K562 (cell line): Measurements from ENCODE around the gene LGI4. TPM values are rescaled to one million over a fixed set of nuclear protein-coding genes. Genes with fewer than 3 reads are reported as not detected.

ENCODE experiments used
- CBX3 ChIP-seq, 2 experiments: IDR thresholded peaks; 1 replicate in 1 of 2; 2 replicates in 1 of 2; pipeline ENCODE4 v1.6.1; 2012; ENCODE audit warnings: inconsistent platforms in 2 of 2, low read length in 2 of 2, borderline replicate concordance in 1 of 2, control low read depth in 1 of 2
- L3MBTL2 ChIP-seq: fragments of 450-650 bp; IDR thresholded peaks from 2 replicates; pipeline ENCODE4 v1.6.1; 2016; ENCODE audit warnings: mild to moderate bottlenecking, moderate library complexity
- PRDM10 ChIP-seq: fragments of 450-650 bp; IDR thresholded peaks from 2 replicates; pipeline ENCODE4 v1.6.1; 2018; ENCODE audit not compliant: partially characterized antibody
- RAD21 ChIP-seq, 2 experiments: fragments of 250-450 bp in 1 of 2; fragments of 450-650 bp in 1 of 2; sonication (Bioruptor Pico) in 1 of 2; formaldehyde crosslinking in 1 of 2; IDR thresholded peaks in 1 of 2; conservative IDR thresholded peaks in 1 of 2; 2 replicates each; pipeline versions ENCODE4 v1.4.0 to v1.8.0; 2020 to 2022; ENCODE audit warnings: mild to moderate bottlenecking in 2 of 2, moderate library complexity in 1 of 2
- SMC3 ChIP-seq: conservative IDR thresholded peaks from 2 replicates; pipeline ENCODE4 v1.6.1; 2011; ENCODE audit warnings: low read depth, low read length, improper control_type of control experiment; ENCODE audit not compliant: insufficient read depth
- ZNF592 ChIP-seq: fragments of 450-650 bp; IDR thresholded peaks from 2 replicates; pipeline ENCODE4 v1.6.1; 2017; ENCODE audit warnings: antibody characterized with exemption, mild to moderate bottlenecking
- polyA plus RNA-seq, 8 experiments: library from polyadenylated mRNA; depleted of rRNA in 4 of 8; stranded (reverse) in 5 of 8; unstranded in 3 of 8; fragments of >200 nt; fragmentation: Nextera tagmentation in 2 of 8; fragmentation: Illumina TruSeq in 1 of 8; extraction: Ambion mirVana in 2 of 8; extraction: Trizol in 1 of 8; gene quantifications; 2 replicates each; pipeline versions ENCODE4 v1.2.1 to v1.2.3, GENCODE V29; 2011 to 2014; ENCODE audit warnings: inconsistent platforms in 1 of 8, missing spikeins in 1 of 8
- total RNA-seq, 7 experiments: library from RNA; depleted of rRNA in 6 of 7; stranded (reverse); fragments of >200 nt in 6 of 7; fragmentation: Illumina TruSeq in 2 of 7; extraction: Trizol in 2 of 7; gene quantifications; 2 replicates each; pipeline versions ENCODE4 v1.2.1 to v1.2.3, GENCODE V29; 2011 to 2021; ENCODE audit warnings: low replicate concordance in 1 of 7
- TF ChIP-seq, protein P1 (sequence below): fragments of 450-650 bp; formaldehyde crosslinking; IDR thresholded peaks from 2 replicates; pipeline ENCODE4 v1.4.0; 2022; ENCODE audit warnings: missing genetic modification characterization
- TF ChIP-seq, protein P2 (sequence below), 2 experiments: fragments of 450-650 bp; conservative IDR thresholded peaks; 2 replicates each; pipeline ENCODE4 v1.6.1; 2017; ENCODE audit warnings: mild to moderate bottlenecking in 2 of 2, moderate library complexity in 2 of 2
- TF ChIP-seq, protein P3 (sequence below): fragments of 200-800 bp; sonication (Bioruptor generic); IDR thresholded peaks from 2 replicates; pipeline ENCODE4 v1.6.1; 2017; ENCODE audit warnings: missing genetic modification characterization, missing compliant biosample characterization

The LGI4 gene
- total and polyA plus RNA-seq, 9 of the 15 experiments (the other 6 are each of a cell fraction or from before 2014, with no cell fraction given), result 0.14 to 0.30 (median 0.24) TPM; not detected in 4

GRCh38 chr19:35090506-35091214 is 44.2 kb downstream of the LGI4 start (continued):
- TF ChIP-seq, protein P1, sequence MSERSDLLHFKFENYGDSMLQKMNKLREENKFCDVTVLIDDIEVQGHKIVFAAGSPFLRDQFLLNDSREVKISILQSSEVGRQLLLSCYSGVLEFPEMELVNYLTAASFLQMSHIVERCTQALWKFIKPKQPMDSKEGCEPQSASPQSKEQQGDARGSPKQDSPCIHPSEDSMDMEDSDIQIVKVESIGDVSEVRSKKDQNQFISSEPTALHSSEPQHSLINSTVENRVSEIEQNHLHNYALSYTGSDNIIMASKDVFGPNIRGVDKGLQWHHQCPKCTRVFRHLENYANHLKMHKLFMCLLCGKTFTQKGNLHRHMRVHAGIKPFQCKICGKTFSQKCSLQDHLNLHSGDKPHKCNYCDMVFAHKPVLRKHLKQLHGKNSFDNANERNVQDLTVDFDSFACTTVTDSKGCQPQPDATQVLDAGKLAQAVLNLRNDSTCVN (CRISPR knock-in tag), result no peak
- 0 out of 2 replicates have a peak, but pooled peaks have one; percentile 29 for TF ChIP-seq ZNF592
- TF ChIP-seq SMC3, result 0 out of 2 replicates have a peak, but pooled peaks have one; percentile 8
- TF ChIP-seq, protein P2, sequence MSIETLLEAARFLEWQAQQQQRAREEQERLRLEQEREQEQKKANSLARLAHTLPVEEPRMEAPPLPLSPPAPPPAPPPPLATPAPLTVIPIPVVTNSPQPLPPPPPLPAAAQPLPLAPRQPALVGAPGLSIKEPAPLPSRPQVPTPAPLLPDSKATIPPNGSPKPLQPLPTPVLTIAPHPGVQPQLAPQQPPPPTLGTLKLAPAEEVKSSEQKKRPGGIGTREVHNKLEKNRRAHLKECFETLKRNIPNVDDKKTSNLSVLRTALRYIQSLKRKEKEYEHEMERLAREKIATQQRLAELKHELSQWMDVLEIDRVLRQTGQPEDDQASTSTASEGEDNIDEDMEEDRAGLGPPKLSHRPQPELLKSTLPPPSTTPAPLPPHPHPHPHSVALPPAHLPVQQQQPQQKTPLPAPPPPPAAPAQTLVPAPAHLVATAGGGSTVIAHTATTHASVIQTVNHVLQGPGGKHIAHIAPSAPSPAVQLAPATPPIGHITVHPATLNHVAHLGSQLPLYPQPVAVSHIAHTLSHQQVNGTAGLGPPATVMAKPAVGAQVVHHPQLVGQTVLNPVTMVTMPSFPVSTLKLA (conservative IDR thresholded peaks at IDR 0.05), result peak in 1 of 2 experiments; percentile 22; a peak in 1 of 4 replicates
- peak; percentile 39 to 66 for TF ChIP-seq RAD21 (CRISPR knock-in tag; conservative IDR thresholded peaks at IDR 0.05 in 1 of 2, IDR thresholded peaks at IDR 0.05 in 1 of 2)
- peak; percentile 0 for TF ChIP-seq PRDM10
- TF ChIP-seq L3MBTL2, result peak; percentile 78
- TF ChIP-seq, protein P3, sequence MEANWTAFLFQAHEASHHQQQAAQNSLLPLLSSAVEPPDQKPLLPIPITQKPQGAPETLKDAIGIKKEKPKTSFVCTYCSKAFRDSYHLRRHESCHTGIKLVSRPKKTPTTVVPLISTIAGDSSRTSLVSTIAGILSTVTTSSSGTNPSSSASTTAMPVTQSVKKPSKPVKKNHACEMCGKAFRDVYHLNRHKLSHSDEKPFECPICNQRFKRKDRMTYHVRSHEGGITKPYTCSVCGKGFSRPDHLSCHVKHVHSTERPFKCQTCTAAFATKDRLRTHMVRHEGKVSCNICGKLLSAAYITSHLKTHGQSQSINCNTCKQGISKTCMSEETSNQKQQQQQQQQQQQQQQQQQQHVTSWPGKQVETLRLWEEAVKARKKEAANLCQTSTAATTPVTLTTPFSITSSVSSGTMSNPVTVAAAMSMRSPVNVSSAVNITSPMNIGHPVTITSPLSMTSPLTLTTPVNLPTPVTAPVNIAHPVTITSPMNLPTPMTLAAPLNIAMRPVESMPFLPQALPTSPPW (CRISPR knock-in tag), result peak; percentile 86
- TF ChIP-seq CBX3 (IDR thresholded peaks at IDR 0.05; ENCODE audit: borderline replicate concordance in 1 of 2, low read length in 2 of 2), result 0 out of 3 replicates have a peak, but pooled peaks of 1 of the 2 experiments have one; percentile 24
